IMR-90 (cell line): ENCODE results near the gene ANAPC5. TPM values are rescaled to one million over a fixed set of nuclear protein-coding genes. Genes with fewer than 3 reads are reported as not detected.

Experiments used
- ATAC-seq: fragments of 200-7000 bp; cut with Tn5 transposase; 2 replicates; pipeline ENCODE4 v1.9.1; 2020; ENCODE audit warnings: low read depth, mild to moderate bottlenecking, moderate library complexity
- BruUV-seq: library from RNA; stranded (reverse); fragments of 400-500 nt; replicated peaks from 2 replicates; lab custom pipeline; 2021; lab: Mats Ljungman, UMichigan
- CTCF ChIA-PET: fragments of 300-600 bp; formaldehyde crosslinking; extraction: SDS; loops from one replicate; lab custom pipeline; 2021; ENCODE audit warnings: antibody characterized with exemption; lab: Yijun Ruan, JAX
- POLR2A ChIA-PET: fragments of 300-600 bp; sonication (Branson Sonifier 250); formaldehyde crosslinking; loops from one replicate; lab custom pipeline; 2022; ENCODE audit warnings: antibody characterized with exemption; ENCODE audit not compliant: unreplicated experiment; lab: Charles Lee
- DNase-seq: peaks from one replicate; pipeline ENCODE4 v3.0.0; 2013
- H2AFZ ChIP-seq: replicated peaks from 2 replicates; pipeline ENCODE3; 2013; ENCODE audit warnings: low read length, mild to moderate bottlenecking; ENCODE audit not compliant: poor library complexity
- H2AK5ac ChIP-seq: 2 replicates; pipeline ENCODE4 v1.6.1; 2013; ENCODE audit warnings: low read depth, low read length, inconsistent platforms
- H2AK9ac ChIP-seq: replicated peaks from 2 replicates; pipeline ENCODE3; 2013; ENCODE audit warnings: mild to moderate bottlenecking, low read depth, low read length, moderate library complexity; ENCODE audit not compliant: poor library complexity
- H2BK120ac ChIP-seq: 2 replicates; pipeline ENCODE4 v1.6.1; 2013; ENCODE audit warnings: low read depth, low read length, inconsistent platforms
- H2BK15ac ChIP-seq: 3 replicates; pipeline ENCODE4 v1.6.1; 2013; ENCODE audit warnings: low read depth, low read length, inconsistent platforms
- H2BK20ac ChIP-seq: 2 replicates; pipeline ENCODE4 v1.6.1; 2013; ENCODE audit warnings: low read depth, mild to moderate bottlenecking, inconsistent platforms, low read length, moderate library complexity
- H2BK5ac ChIP-seq: 2 replicates; pipeline ENCODE4 v1.6.1; 2013; ENCODE audit warnings: mild to moderate bottlenecking, low read depth, low read length, inconsistent platforms; ENCODE audit not compliant: poor library complexity, severe bottlenecking
- H3K14ac ChIP-seq: replicated peaks from 2 replicates; pipeline ENCODE4 v1.6.1; 2013; ENCODE audit warnings: low read depth, low read length, inconsistent platforms
- H3K18ac ChIP-seq: 2 replicates; pipeline ENCODE4 v1.6.1; 2013; ENCODE audit warnings: low read depth, low read length, control low read depth
- H3K23ac ChIP-seq: 2 replicates; pipeline ENCODE4 v1.6.1; 2013; ENCODE audit warnings: low read depth, low read length, inconsistent platforms
- H3K27ac ChIP-seq: 2 replicates; pipeline ENCODE4 v1.5.1; 2013; ENCODE audit warnings: mild to moderate bottlenecking, control low read depth, low read length; ENCODE audit not compliant: insufficient read depth
- H3K27me3 ChIP-seq: 2 replicates; pipeline ENCODE4 v1.6.1; 2013; ENCODE audit warnings: low read length; ENCODE audit not compliant: control insufficient read depth, insufficient read depth
- H3K36me3 ChIP-seq: 2 replicates; pipeline ENCODE4 v1.6.1; 2013; ENCODE audit warnings: low read length, mixed read lengths; ENCODE audit not compliant: control insufficient read depth, insufficient read depth
- H3K4ac ChIP-seq: 2 replicates; pipeline ENCODE4 v1.6.1; 2013; ENCODE audit warnings: low read depth, low read length, inconsistent platforms
- H3K4me1 ChIP-seq: 2 replicates; pipeline ENCODE4 v1.6.1; 2013; ENCODE audit warnings: low read length, mixed read lengths; ENCODE audit not compliant: control insufficient read depth, insufficient read depth
- H3K4me2 ChIP-seq: 2 replicates; pipeline ENCODE4 v1.6.1; 2013; ENCODE audit warnings: low read depth, mild to moderate bottlenecking, control low read depth, low read length, moderate library complexity
- H3K4me3 ChIP-seq: 2 replicates; pipeline ENCODE4 v1.5.1; 2013; ENCODE audit warnings: low read depth, mild to moderate bottlenecking, control low read depth, low read length, moderate library complexity; ENCODE audit not compliant: insufficient read depth
- H3K56ac ChIP-seq: 2 replicates; pipeline ENCODE4 v1.6.1; 2013; ENCODE audit warnings: low read length, inconsistent platforms; ENCODE audit not compliant: insufficient read depth; ENCODE audit errors: extremely low read depth
- H3K79me1 ChIP-seq, 2 experiments: 2 replicates each; pipeline ENCODE4 v1.6.1; 2013; ENCODE audit warnings: low read length in 2 of 2, inconsistent platforms in 1 of 2, low read depth in 1 of 2
- H3K9ac ChIP-seq: 2 replicates; pipeline ENCODE4 v1.6.1; 2013; ENCODE audit warnings: low read depth, low read length, control low read depth
- H3K9me1 ChIP-seq: 2 replicates; pipeline ENCODE4 v1.6.1; 2013; ENCODE audit warnings: low read length, inconsistent platforms; ENCODE audit not compliant: insufficient read depth
- H3K9me3 ChIP-seq: 2 replicates; pipeline ENCODE4 v1.6.1; 2013; ENCODE audit warnings: low read length; ENCODE audit not compliant: control insufficient read depth, insufficient read depth
- H4K20me1 ChIP-seq: 2 replicates; pipeline ENCODE4 v1.6.1; 2013; ENCODE audit warnings: low read length, inconsistent platforms; ENCODE audit not compliant: insufficient read depth
- H4K5ac ChIP-seq: 2 replicates; pipeline ENCODE4 v1.6.1; 2013; ENCODE audit warnings: mild to moderate bottlenecking, low read depth, low read length, control low read depth
- H4K8ac ChIP-seq, 2 experiments: 2 replicates each; pipeline ENCODE4 v1.6.1; 2013; ENCODE audit warnings: low read depth in 2 of 2, low read length in 2 of 2, control low read depth in 1 of 2, inconsistent platforms in 1 of 2
- H4K91ac ChIP-seq: 2 replicates; pipeline ENCODE4 v1.6.1; 2013; ENCODE audit warnings: low read depth, low read length, inconsistent platforms; ENCODE audit not compliant: insufficient read depth
- BHLHE40 ChIP-seq: fragments of 150-350 bp; IDR thresholded peaks from 2 replicates; pipeline ENCODE4 v1.6.1; 2016; ENCODE audit warnings: mild to moderate bottlenecking, low read depth, low read length
- CEBPB ChIP-seq: IDR thresholded peaks from 2 replicates; pipeline ENCODE4 v1.6.1; 2012; ENCODE audit warnings: low read depth, low read length, improper control_type of control experiment
- CHD1 ChIP-seq: IDR thresholded peaks from 2 replicates; pipeline ENCODE4 v1.6.1; 2012; ENCODE audit warnings: low read depth, low read length, improper control_type of control experiment
- FOS ChIP-seq: fragments of 150-350 bp; IDR thresholded peaks from 2 replicates; pipeline ENCODE4 v1.6.1; 2016; ENCODE audit warnings: low read depth, low read length
- MAFK ChIP-seq: IDR thresholded peaks from 2 replicates; pipeline ENCODE4 v1.6.1; 2012; ENCODE audit warnings: low read depth, low read length, improper control_type of control experiment
- MAZ ChIP-seq: IDR thresholded peaks from 2 replicates; pipeline ENCODE4 v1.6.1; 2012; ENCODE audit warnings: low read depth, mild to moderate bottlenecking, low read length, improper control_type of control experiment, moderate library complexity, borderline replicate concordance
- MXI1 ChIP-seq: IDR thresholded peaks from 2 replicates; pipeline ENCODE4 v1.6.1; 2012; ENCODE audit warnings: low read depth, mild to moderate bottlenecking, low read length, moderate library complexity, borderline replicate concordance
- NFE2L2 ChIP-seq: fragments of 150-350 bp; IDR thresholded peaks from 2 replicates; pipeline ENCODE4 v1.6.1; 2016; ENCODE audit warnings: low read depth, mild to moderate bottlenecking, low read length
- POLR2A ChIP-seq: IDR thresholded peaks from 2 replicates; pipeline ENCODE4 v1.6.1; 2012; ENCODE audit warnings: mild to moderate bottlenecking, low read depth, low read length
- RAD21 ChIP-seq: IDR thresholded peaks from 2 replicates; pipeline ENCODE4 v1.6.1; 2012; ENCODE audit warnings: low read length, improper control_type of control experiment
- RCOR1 ChIP-seq: IDR thresholded peaks from 2 replicates; pipeline ENCODE4 v1.6.1; 2012; ENCODE audit warnings: mild to moderate bottlenecking, low read length, improper control_type of control experiment; ENCODE audit not compliant: insufficient replicate concordance
- RFX5 ChIP-seq: IDR thresholded peaks from 2 replicates; pipeline ENCODE4 v1.8.0; 2012; ENCODE audit warnings: low read depth, mild to moderate bottlenecking, low read length, moderate library complexity
- SMC3 ChIP-seq: fragments of 150-350 bp; IDR thresholded peaks from 2 replicates; pipeline ENCODE4 v1.6.1; 2016; ENCODE audit warnings: low read depth, mild to moderate bottlenecking, antibody characterized with exemption, low read length, moderate library complexity
- WGBS, 2 experiments: methylation state at CpG; one replicate each; pipeline versions ENCODE4 v1.1.5 to v1.1.7; 2013; ENCODE audit warnings: missing lambda C conversion rate in 2 of 2; ENCODE audit not compliant: insufficient read length in 1 of 2; ENCODE audit errors: extremely low coverage in 2 of 2; 5-methylcytosine and 5-hydroxymethylcytosine counted together
- dilution Hi-C: fragments of 300-500 bp; cut with HindIII; formaldehyde crosslinking; loops from one replicate; pipeline ENCODE4 v1.14.3; 2018; ENCODE audit warnings: low sequenced_read_pairs; ENCODE audit not compliant: unreplicated experiment
- in situ Hi-C: fragments of 300-500 bp; cut with MboI; formaldehyde crosslinking; loops from 3 replicates; pipeline ENCODE4 v1.14.3; 2019; ENCODE audit warnings: low sequenced_read_pairs, inconsistent platforms, mixed read lengths
- intact Hi-C: fragments of 100-400 bp; cut with micrococcal nuclease; formaldehyde crosslinking; loops from 2 replicates; pipeline ENCODE4 v1.10.0; 2022
- polyA plus RNA-seq, 3 experiments: library from polyadenylated mRNA; depleted of rRNA; stranded (reverse); fragments of >200 nt; gene quantifications; 2 replicates each; pipeline ENCODE4 v1.2.3, GENCODE V29; 2012; ENCODE audit warnings: low replicate concordance in 1 of 3
- total RNA-seq: library from RNA; depleted of rRNA; stranded (reverse); fragments of >200 nt; gene quantifications from 2 replicates; pipeline ENCODE4 v1.2.3, GENCODE V29; 2012
- TF ChIP-seq, protein P1 (sequence below): fragments of 150-350 bp; IDR thresholded peaks from 2 replicates; pipeline ENCODE4 v1.6.1; 2016; ENCODE audit warnings: low read depth, mild to moderate bottlenecking, low read length, moderate library complexity, borderline replicate concordance
- TF ChIP-seq, protein P2 (sequence below): fragments of 150-350 bp; IDR thresholded peaks from 2 replicates; pipeline ENCODE4 v1.6.1; 2017; ENCODE audit warnings: mild to moderate bottlenecking, antibody characterized with exemption, low read length, low read depth
- TF ChIP-seq, protein P3 (sequence below): conservative IDR thresholded peaks from 2 replicates; pipeline ENCODE4 v1.5.1; 2012; ENCODE audit warnings: mild to moderate bottlenecking, low read depth, low read length, improper control_type of control experiment

ANAPC5 gene
- total and polyA plus RNA-seq, 2 of the 4 experiments (the other 2 are of a cell fraction) = 157 to 211 TPM

DNA sequence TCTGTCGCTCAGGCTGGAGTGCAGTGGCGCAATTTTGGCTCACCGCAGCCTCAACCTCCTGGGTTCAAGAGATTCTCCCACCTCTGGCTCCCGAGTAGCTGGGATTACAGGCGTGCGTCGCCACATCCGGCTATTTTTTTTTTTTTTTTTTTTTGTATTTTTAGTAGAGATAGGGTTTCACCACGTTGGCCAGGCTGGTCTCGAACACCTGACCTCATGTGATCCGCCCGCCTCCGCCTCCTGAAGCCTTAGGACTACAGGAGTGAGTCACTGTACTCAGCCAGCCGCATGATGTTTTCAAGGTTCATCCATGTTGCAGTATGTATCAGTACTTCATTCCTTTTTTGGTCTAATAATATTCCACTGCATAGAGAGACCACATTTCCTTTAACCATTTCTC, 45.3 kb upstream of the ANAPC5 start:
- Histone ChIP-seq H2BK20ac (no peak overlapping the region), H2AK5ac (no peak overlapping the region), H3K4me3 (no peak overlapping the region), H3K9me3 (no peaks in the 10 kb centered on the region), H4K91ac (no peak overlapping the region), H2BK5ac (no peak overlapping the region), H3K56ac (no peak overlapping the region), H2AFZ (no peak overlapping the region), H3K18ac (no peak overlapping the region), H3K79me1 (peaks cover 7 to 29% of the 10 kb centered on the region in 2 experiments; a peak in 2 of 4 replicates), H3K4ac (no peak overlapping the region), H3K14ac (no peak overlapping the region), H2AK9ac (no peak overlapping the region), H3K27me3 (no peaks in the 10 kb centered on the region), H3K4me2 (no peak overlapping the region), H3K23ac (no peak overlapping the region), H3K36me3 (no peaks in the 10 kb centered on the region), H3K9me1 (no peaks in the 10 kb centered on the region), H4K5ac (no peak overlapping the region), H4K20me1 (no peaks in the 10 kb centered on the region; the same call in 1 of the 2 replicates), H3K9ac (no peak overlapping the region), H2BK120ac (no peak overlapping the region), H4K8ac (no peak overlapping the region; a peak in 1 of 4 replicates), H3K4me1 (no peaks in the 10 kb centered on the region; the same call in 1 of the 2 replicates), H3K27ac (no peak overlapping the region), H2BK15ac (no peak overlapping the region)
- TF ChIP-seq NFE2L2 = no peak
- TF ChIP-seq, protein P1, sequence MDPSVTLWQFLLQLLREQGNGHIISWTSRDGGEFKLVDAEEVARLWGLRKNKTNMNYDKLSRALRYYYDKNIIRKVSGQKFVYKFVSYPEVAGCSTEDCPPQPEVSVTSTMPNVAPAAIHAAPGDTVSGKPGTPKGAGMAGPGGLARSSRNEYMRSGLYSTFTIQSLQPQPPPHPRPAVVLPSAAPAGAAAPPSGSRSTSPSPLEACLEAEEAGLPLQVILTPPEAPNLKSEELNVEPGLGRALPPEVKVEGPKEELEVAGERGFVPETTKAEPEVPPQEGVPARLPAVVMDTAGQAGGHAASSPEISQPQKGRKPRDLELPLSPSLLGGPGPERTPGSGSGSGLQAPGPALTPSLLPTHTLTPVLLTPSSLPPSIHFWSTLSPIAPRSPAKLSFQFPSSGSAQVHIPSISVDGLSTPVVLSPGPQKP = no peak
- no peak for TF ChIP-seq RFX5
- TF ChIP-seq CEBPB = no peak
- TF ChIP-seq, protein P2, sequence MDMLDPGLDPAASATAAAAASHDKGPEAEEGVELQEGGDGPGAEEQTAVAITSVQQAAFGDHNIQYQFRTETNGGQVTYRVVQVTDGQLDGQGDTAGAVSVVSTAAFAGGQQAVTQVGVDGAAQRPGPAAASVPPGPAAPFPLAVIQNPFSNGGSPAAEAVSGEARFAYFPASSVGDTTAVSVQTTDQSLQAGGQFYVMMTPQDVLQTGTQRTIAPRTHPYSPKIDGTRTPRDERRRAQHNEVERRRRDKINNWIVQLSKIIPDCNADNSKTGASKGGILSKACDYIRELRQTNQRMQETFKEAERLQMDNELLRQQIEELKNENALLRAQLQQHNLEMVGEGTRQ = no peak
- no peak for TF ChIP-seq RAD21
- TF ChIP-seq MAZ = no peak
- TF ChIP-seq MAFK = no peak
- TF ChIP-seq, protein P3, sequence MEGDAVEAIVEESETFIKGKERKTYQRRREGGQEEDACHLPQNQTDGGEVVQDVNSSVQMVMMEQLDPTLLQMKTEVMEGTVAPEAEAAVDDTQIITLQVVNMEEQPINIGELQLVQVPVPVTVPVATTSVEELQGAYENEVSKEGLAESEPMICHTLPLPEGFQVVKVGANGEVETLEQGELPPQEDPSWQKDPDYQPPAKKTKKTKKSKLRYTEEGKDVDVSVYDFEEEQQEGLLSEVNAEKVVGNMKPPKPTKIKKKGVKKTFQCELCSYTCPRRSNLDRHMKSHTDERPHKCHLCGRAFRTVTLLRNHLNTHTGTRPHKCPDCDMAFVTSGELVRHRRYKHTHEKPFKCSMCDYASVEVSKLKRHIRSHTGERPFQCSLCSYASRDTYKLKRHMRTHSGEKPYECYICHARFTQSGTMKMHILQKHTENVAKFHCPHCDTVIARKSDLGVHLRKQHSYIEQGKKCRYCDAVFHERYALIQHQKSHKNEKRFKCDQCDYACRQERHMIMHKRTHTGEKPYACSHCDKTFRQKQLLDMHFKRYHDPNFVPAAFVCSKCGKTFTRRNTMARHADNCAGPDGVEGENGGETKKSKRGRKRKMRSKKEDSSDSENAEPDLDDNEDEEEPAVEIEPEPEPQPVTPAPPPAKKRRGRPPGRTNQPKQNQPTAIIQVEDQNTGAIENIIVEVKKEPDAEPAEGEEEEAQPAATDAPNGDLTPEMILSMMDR = no peak
- no peak for TF ChIP-seq SMC3
- no peak for TF ChIP-seq FOS
- no peak for TF ChIP-seq BHLHE40
- TF ChIP-seq CHD1 = no peak
- TF ChIP-seq RCOR1 = no peak
- no peak for TF ChIP-seq MXI1
- no peak for TF ChIP-seq POLR2A
- no CpG with 5 or more reads among the region's 14 CpGs for WGBS, 2 experiments
- DNase-seq (no peak), ATAC-seq (no peak)
- intact Hi-C loops = no loop called here
- no TSS peak for BruUV-seq
- POLR2A ChIA-PET = no interaction called here
- CTCF ChIA-PET = interaction anchor here (0.6 to 0.7 kb wide), 2 partner anchors 77 to 922 kb away, joined by 3 to 5 read pairs; no protein-coding TSS in a partner anchor
- in situ Hi-C loops = no loop called here
- dilution Hi-C loops = no loop called here
